Uterine smooth muscle cell (primary cell): ENCODE results near the gene PARD3. TPM values are rescaled to one million over a fixed set of nuclear protein-coding genes. Genes with fewer than 3 reads are reported as not detected.

Source experiments
- total RNA-seq: library from RNA; depleted of rRNA; stranded (reverse); fragments of >200 nt; gene quantifications from 2 replicates; pipeline ENCODE4 v1.2.3, GENCODE V29; 2014

Gene PARD3
- 74.6 and 81.5 TPM in 2 replicates for total RNA-seq

GRCh38 chr10:34815185-34816084 is at the start of gene PARD3:
Gene PARD3 (minus strand): TSS chr10:34815296. CDS start chr10:34814995, 301 bp downstream.

